Cerebellar nuclear complex (tissue), 1 donor: ENCODE measurements around the gene XXYLT1.
"Not testable (repeated sequence)": the region's sequence is repeated elsewhere in the genome, so short reads cannot be mapped to it uniquely, and the experiment has no call there.

Experiments used
- DNase-seq, 2 experiments: peaks; one replicate each; lab custom pipeline; 2025; lab: John Stamatoyannopoulos, UW

The XXYLT1 gene

GRCh38 chr3:195270817-195271409 is at the start of gene XXYLT1:
Gene XXYLT1, minus strand, starts transcription at chr3:195271159. Its CDS starts 101 bp downstream, at chr3:195271058.
- DNase-seq: peak in 1 of 2 experiments; percentile 12

GRCh38 chr3:195319060-195319459 is 48.1 kb upstream of the XXYLT1 start:
- no peak for DNase-seq

- no peak for DNase-seq
Observed at GRCh38 chr3:195312714-195313113, 41.8 kb upstream of the XXYLT1 start.

GRCh38 chr3:195307711-195308110 is 36.8 kb upstream of the XXYLT1 start:
- no peak for DNase-seq

- DNase-seq: no peak
Observed at GRCh38 chr3:195306369-195306768, 35.4 kb upstream of the XXYLT1 start.

- DNase-seq: no peak
Observed at GRCh38 chr3:195302431-195302830, 31.5 kb upstream of the XXYLT1 start.

GRCh38 chr3:195297446-195297845 is 26.5 kb upstream of the XXYLT1 start:
- no peak for DNase-seq

- no peak for DNase-seq
Observed at GRCh38 chr3:195296662-195297061, 25.7 kb upstream of the XXYLT1 start.

- no peak for DNase-seq
Observed at GRCh38 chr3:195291121-195291520, 20.2 kb upstream of the XXYLT1 start.

- not testable (repeated sequence) for DNase-seq
Observed at GRCh38 chr3:195290643-195291042, 19.7 kb upstream of the XXYLT1 start.

GRCh38 chr3:195286115-195286872 is 15.3 kb upstream of the XXYLT1 start:
- DNase-seq: no peak

- no peak for DNase-seq
Observed at GRCh38 chr3:195285372-195285771, 14.4 kb upstream of the XXYLT1 start.

GRCh38 chr3:195284842-195285241 is 13.9 kb upstream of the XXYLT1 start:
- DNase-seq: no peak

- no peak for DNase-seq
Observed at GRCh38 chr3:195282961-195283360, 12.0 kb upstream of the XXYLT1 start.

GRCh38 chr3:195274259-195274966 is 3.5 kb upstream of the XXYLT1 start:
- DNase-seq: no peak

- no peak for DNase-seq
Observed at GRCh38 chr3:195271410-195272243, 668 bp upstream of the XXYLT1 start.

- no peak for DNase-seq
Observed at GRCh38 chr3:195270079-195270816, 711 bp downstream of the XXYLT1 start.

- no peak for DNase-seq
Observed at GRCh38 chr3:195269375-195270078, 1.4 kb downstream of the XXYLT1 start.

GRCh38 chr3:195268576-195269309 is 2.2 kb downstream of the XXYLT1 start:
- no peak for DNase-seq

GRCh38 chr3:195267096-195267495 is 3.9 kb downstream of the XXYLT1 start:
- DNase-seq: no peak
